OCI-LY3 (cell line): ENCODE measurements around the gene AKNA.

Source experiments
- EZH2phosphoT487 ChIP-seq: fragments of 200-600 bp; shearing (Covaris generic); IDR thresholded peaks from 2 replicates; pipeline ENCODE4 v1.6.1; 2018; ENCODE audit warnings: antibody characterized with exemption, mixed run types, low read depth
- TF ChIP-seq, protein P1 (sequence below): fragments of 200-600, 300-600 bp; sonication (generic); IDR thresholded peaks from 2 replicates; pipeline ENCODE4 v1.5.1; 2014; ENCODE audit warnings: antibody characterized with exemption, low read length, low read depth

DNA sequence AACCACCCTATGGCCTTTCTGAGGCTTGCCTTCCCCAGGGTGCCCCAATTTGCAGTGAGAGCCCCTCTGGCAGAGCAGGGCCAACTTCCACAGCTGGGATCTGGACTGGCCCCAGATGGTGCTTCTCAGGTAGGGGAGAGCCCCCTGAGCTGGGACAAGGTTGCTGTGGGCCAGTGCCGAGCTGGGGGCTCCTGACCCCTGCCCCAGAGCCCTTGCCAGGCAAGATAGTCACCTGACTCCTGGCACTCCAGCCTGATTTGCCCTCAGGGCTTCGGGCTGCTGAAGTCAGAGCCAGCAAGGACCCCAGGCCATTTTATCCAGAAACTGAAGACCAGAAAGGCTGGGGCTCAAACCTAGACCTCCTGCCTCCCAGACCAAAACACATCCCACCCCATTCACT, 33.4 kb upstream of the AKNA start:
- TF ChIP-seq, protein P1, sequence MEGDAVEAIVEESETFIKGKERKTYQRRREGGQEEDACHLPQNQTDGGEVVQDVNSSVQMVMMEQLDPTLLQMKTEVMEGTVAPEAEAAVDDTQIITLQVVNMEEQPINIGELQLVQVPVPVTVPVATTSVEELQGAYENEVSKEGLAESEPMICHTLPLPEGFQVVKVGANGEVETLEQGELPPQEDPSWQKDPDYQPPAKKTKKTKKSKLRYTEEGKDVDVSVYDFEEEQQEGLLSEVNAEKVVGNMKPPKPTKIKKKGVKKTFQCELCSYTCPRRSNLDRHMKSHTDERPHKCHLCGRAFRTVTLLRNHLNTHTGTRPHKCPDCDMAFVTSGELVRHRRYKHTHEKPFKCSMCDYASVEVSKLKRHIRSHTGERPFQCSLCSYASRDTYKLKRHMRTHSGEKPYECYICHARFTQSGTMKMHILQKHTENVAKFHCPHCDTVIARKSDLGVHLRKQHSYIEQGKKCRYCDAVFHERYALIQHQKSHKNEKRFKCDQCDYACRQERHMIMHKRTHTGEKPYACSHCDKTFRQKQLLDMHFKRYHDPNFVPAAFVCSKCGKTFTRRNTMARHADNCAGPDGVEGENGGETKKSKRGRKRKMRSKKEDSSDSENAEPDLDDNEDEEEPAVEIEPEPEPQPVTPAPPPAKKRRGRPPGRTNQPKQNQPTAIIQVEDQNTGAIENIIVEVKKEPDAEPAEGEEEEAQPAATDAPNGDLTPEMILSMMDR, result no peak
- no peak for TF ChIP-seq EZH2phosphoT487
